ELR (cell line): ENCODE measurements around the gene XRN2.

Experiments
- DNase-seq: peaks from one replicate; pipeline ENCODE4 v3.0.0-alpha.2; 2015; ENCODE audit warnings: low read depth

The XRN2 gene

GRCh38 chr20:21344961-21345360 is 41.8 kb downstream of the XRN2 start:
- DNase-seq: no peak

GRCh38 chr20:21352703-21353102 is 49.6 kb downstream of the XRN2 start:
- DNase-seq: peak; percentile 59

GRCh38 chr20:21353236-21353635 is 50.1 kb downstream of the XRN2 start:
- DNase-seq: peak; percentile 78

- no peak for DNase-seq
Measured at GRCh38 chr20:21355981-21356380, 52.9 kb downstream of the XRN2 start.

DNA sequence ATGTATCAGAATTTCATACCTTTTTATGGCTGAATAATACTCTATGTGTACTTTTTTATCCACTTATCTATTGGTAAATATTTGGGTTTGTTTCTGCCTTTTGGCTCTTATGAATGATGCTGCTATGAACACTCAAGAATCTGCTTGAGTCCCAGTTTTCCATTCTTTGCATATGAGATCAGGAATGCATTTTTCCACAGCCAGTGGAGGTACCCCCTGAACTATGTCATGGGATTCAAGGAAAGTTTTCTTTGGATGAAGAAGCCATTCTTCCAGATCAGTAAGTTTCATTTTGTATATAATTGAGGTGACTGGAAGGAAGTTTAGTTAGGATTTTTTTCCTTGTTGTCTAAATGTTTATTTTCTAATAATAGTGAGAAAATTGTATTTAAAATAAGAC is 53.3 kb downstream of the XRN2 start:
- no peak for DNase-seq

GRCh38 chr20:21357844-21358243 is 54.7 kb downstream of the XRN2 start:
- no peak for DNase-seq

GRCh38 chr20:21358737-21359136 is 55.6 kb downstream of the XRN2 start:
- DNase-seq: no peak

GRCh38 chr20:21360705-21361104 is 57.6 kb downstream of the XRN2 start:
- DNase-seq: peak; percentile 37

- DNase-seq: peak; percentile 70
Measured at GRCh38 chr20:21361266-21361665, 58.1 kb downstream of the XRN2 start.

DNA sequence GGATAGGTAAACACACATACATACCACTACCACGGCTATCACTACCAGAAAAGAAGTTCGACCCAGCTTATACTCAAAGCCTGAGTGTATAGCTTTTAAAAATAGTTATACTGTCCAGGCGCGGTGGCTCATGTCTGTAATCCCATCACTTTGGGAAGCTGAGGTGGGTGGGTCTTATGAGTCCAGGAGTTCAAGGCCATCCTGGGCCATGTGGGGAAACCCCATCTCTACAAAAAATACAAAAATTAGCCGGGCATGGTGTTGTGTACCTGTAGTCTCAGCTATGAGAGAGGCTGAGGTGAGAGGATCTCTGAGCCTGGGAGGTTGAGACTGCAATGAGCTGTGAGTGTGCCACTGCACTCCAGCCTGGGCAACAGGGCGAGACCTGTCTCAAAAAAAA is 61.3 kb downstream of the XRN2 start:
- DNase-seq: no peak

DNA sequence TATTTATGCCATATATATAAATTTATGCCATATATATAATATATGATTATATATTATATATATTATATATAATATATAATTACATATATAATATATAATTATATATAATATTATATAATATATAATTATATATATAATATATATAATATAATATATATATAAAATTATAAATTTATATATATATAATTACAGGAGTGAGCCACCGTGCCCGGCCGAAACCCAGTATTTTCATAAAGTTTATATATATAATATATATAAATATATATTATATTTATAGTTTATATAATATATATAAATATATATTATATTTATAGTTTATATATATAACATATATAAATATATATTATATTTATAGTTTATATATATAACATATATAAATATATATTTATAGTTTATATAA is 62.6 kb downstream of the XRN2 start:
- no peak for DNase-seq

GRCh38 chr20:21366273-21366672 is 63.1 kb downstream of the XRN2 start:
- peak; percentile 23 for DNase-seq

- no peak for DNase-seq
Measured at GRCh38 chr20:21368791-21369190, 65.7 kb downstream of the XRN2 start.

- DNase-seq: no peak
Measured at GRCh38 chr20:21371193-21371592, 68.1 kb downstream of the XRN2 start.

DNA sequence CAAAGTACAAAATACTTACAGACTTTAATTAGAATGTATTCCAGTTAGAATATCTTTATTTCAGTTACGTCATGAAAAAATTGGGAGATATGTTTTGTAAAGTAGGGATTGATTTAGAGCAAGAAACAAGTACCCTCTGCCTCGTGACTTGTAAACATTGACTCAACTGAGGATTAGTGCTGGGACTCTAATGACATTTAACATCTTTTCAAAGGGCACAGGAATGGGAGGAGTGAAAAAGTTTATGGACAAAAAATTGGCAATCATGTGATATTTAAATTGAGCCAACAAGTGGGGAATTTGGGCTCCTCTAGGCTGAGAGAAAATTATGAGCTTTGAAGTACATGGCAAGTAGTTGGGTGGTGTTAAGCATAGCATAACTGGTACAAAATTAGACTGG is 68.9 kb downstream of the XRN2 start:
- no peak for DNase-seq

DNA sequence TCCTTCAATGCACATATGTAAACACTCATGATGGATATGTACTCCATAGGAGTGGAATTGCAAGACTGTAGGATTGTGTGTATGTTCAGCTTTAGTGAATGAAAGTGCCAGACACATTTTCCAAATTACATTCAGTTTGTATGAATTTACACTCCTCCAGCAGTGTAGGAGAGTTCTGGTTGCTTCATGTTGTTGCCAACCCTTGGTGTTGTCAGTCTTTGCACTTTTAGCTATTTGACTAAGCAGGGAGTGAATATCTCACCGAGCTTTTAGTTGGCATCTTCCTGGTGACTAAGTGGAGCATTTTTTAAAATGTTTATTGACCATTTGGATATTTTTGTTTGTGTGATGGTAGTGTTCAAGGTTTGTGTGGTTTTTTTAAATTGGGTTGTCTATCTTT is 70.3 kb downstream of the XRN2 start:
- no peak for DNase-seq

DNA sequence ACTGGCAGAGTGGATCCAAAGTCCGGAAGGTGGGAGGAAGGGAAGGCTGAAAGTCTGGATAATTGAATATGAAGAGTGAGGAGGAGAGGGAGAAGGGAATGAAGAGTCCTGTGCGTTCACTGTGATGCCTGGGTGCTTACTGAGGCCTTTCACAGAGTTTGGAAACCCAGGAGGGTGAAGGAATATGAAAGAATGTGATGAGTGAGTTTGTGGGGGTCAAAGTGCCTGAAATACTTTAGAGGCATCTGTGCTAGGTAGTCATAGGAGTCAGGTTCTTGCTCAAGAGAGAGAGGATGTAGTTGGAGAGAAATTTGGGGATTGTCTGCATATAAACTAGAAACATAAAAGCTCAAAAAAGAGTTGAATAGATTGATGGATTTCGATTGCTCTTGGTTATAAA is 73.5 kb downstream of the XRN2 start:
- DNase-seq: no peak

- DNase-seq: no peak
Measured at GRCh38 chr20:21377701-21378100, 74.6 kb downstream of the XRN2 start.

- no peak for DNase-seq
Measured at GRCh38 chr20:21378259-21378658, 75.1 kb downstream of the XRN2 start.

GRCh38 chr20:21380711-21381110 is 77.6 kb downstream of the XRN2 start:
- no peak for DNase-seq

DNA sequence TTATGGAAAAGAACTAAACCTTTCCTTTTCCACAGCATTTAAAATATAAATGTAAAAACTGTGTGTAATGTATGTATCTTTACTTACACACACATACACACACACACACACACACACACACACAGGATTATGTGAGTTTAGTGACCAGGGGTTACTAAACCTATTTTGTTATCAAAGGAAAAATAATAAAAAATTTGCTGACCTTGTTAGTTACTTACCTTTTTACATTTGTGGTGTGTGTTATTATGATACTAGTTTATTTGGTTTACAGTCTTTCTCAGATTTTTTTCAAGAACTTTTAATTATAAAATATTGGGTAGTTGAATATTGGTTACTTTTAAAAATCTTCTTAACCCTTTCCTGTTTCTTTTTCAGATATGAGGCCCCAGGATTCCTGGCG is 78.5 kb downstream of the XRN2 start:
- no peak for DNase-seq

- DNase-seq: no peak
Measured at GRCh38 chr20:21384308-21384892, 81.3 kb downstream of the XRN2 start.

- DNase-seq: no peak
Measured at GRCh38 chr20:21386111-21386510, 83.0 kb downstream of the XRN2 start.

DNA sequence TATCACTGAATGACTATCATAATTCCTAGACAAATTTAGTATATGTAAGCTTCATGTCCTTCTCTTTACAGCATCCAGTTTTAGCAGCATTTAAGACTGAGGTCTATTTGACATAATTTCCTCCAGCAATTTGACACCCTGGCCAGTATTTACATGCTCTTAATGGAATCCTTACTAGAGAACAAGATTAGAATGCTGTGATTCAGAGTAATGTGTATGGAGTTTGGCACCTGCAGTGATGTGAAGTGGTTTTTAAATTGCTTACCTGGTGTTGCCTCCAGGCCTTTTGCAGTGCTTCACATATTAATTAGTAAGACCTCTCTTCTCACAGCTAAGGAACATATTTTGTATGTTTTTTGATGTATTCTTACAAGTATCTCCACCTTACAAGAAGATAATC is 84.4 kb downstream of the XRN2 start:
- DNase-seq: no peak

GRCh38 chr20:21388566-21388965 is 85.4 kb downstream of the XRN2 start:
- DNase-seq: no peak
